Endothelial cell of umbilical vein (primary cell): ENCODE results near the gene IER5. TPM values are rescaled to one million over a fixed set of nuclear protein-coding genes. Genes with fewer than 3 reads are reported as not detected.

ENCODE experiments used
- BruUV-seq: library from RNA; stranded (reverse); fragments of 400-500 nt; replicated peaks from 2 replicates; lab custom pipeline; 2021; lab: Mats Ljungman, UMichigan
- CTCF ChIA-PET: fragments of 300-600, 350-600 bp; sonication (Branson Sonifier 250); formaldehyde crosslinking; loops from one replicate; lab custom pipeline; 2021; ENCODE audit warnings: antibody characterized with exemption, inconsistent platforms; lab: Charles Lee
- POLR2A ChIA-PET: fragments of 300-600, 350-600 bp; sonication (Branson Sonifier 250); formaldehyde crosslinking; loops from one replicate; lab custom pipeline; 2021; ENCODE audit warnings: antibody characterized with exemption, inconsistent platforms; lab: Charles Lee
- DNase-seq: peaks from one replicate; pipeline ENCODE4 v3.0.0-alpha.2; 2011; ENCODE audit warnings: low read depth, low spot score
- FAIRE-seq: peaks from 2 replicates; lab custom pipeline; 2011; peaks lifted over from hg19 to GRCh38; lab: Jason Lieb, UNC
- H2AFZ ChIP-seq: 2 replicates; pipeline ENCODE4 v1.6.0; 2012; ENCODE audit warnings: low read depth, low read length, control low read depth, inconsistent platforms
- H3K27ac ChIP-seq: 2 replicates; pipeline ENCODE4 v1.5.1; 2011; ENCODE audit warnings: low read depth, mild to moderate bottlenecking, control low read depth, low read length, moderate library complexity; ENCODE audit not compliant: insufficient read depth
- H3K27me3 ChIP-seq, 2 experiments: 2 replicates each; pipeline versions ENCODE4 v1.6.0 to v1.6.1; 2011; ENCODE audit warnings: low read length in 2 of 2, mixed read lengths in 1 of 2; ENCODE audit not compliant: control insufficient read depth in 2 of 2, insufficient read depth in 2 of 2
- H3K36me3 ChIP-seq, 2 experiments: 2 replicates in 1 of 2; 3 replicates in 1 of 2; pipeline ENCODE4 v1.5.1; 2011; ENCODE audit warnings: low read length in 2 of 2, mild to moderate bottlenecking in 1 of 2, moderate library complexity in 1 of 2; ENCODE audit not compliant: control insufficient read depth in 2 of 2, insufficient read depth in 2 of 2; ENCODE audit errors: extremely low read depth in 1 of 2
- H3K4me1 ChIP-seq: 3 replicates; pipeline ENCODE4 v1.5.1; 2011; ENCODE audit warnings: mild to moderate bottlenecking, low read length; ENCODE audit not compliant: control insufficient read depth, insufficient read depth; ENCODE audit errors: extremely low read depth
- H3K4me2 ChIP-seq: 2 replicates; pipeline ENCODE4 v1.6.1; 2011; ENCODE audit warnings: low read length, control low read depth, mixed read lengths; ENCODE audit not compliant: insufficient read depth
- H3K4me3 ChIP-seq, 3 experiments: fragments of 200-600 bp in 1 of 3; sonication (generic), shearing (Covaris generic) in 1 of 3; replicated peaks in 1 of 3; 2 replicates each; pipeline ENCODE4 v1.5.1; 2011 to 2016; ENCODE audit warnings: control low read depth in 3 of 3, low read length in 3 of 3, mild to moderate bottlenecking in 2 of 3, inconsistent platforms in 1 of 3, low read depth in 1 of 3, moderate library complexity in 1 of 3; ENCODE audit not compliant: insufficient read depth in 1 of 3
- H3K79me2 ChIP-seq: 2 replicates; pipeline ENCODE4 v1.6.0; 2012; ENCODE audit warnings: low read length, inconsistent platforms; ENCODE audit not compliant: control insufficient read depth, insufficient read depth
- H3K9ac ChIP-seq: replicated peaks from 2 replicates; pipeline ENCODE3; 2011; ENCODE audit warnings: low read length, control low read depth; ENCODE audit not compliant: insufficient read depth; ENCODE audit errors: extremely low read depth
- H3K9me1 ChIP-seq: replicated peaks from 3 replicates; pipeline ENCODE4 v1.6.0; 2011; ENCODE audit warnings: mild to moderate bottlenecking, low read length; ENCODE audit not compliant: control insufficient read depth, insufficient read depth; ENCODE audit errors: extremely low read depth
- H3K9me3 ChIP-seq: replicated peaks from 2 replicates; pipeline ENCODE4 v1.5.1; 2012; ENCODE audit warnings: low read length, inconsistent platforms; ENCODE audit not compliant: control insufficient read depth, insufficient read depth
- H4K20me1 ChIP-seq: replicated peaks from 2 replicates; pipeline ENCODE3; 2011; ENCODE audit warnings: mild to moderate bottlenecking, low read length; ENCODE audit not compliant: control insufficient read depth, insufficient read depth; ENCODE audit errors: extremely low read depth
- EZH2 ChIP-seq: IDR thresholded peaks from 2 replicates; pipeline ENCODE4 v1.6.1; 2012; ENCODE audit warnings: borderline replicate concordance, low read depth, mild to moderate bottlenecking, moderate library complexity, low read length, inconsistent platforms; ENCODE audit not compliant: severe bottlenecking
- FOS ChIP-seq: IDR thresholded peaks from 2 replicates; pipeline ENCODE4 v1.6.1; 2011; ENCODE audit warnings: mild to moderate bottlenecking, low read length, moderate library complexity, borderline replicate concordance; ENCODE audit not compliant: insufficient read depth
- GATA2 ChIP-seq: IDR thresholded peaks from 2 replicates; pipeline ENCODE4 v1.7.0; 2011; ENCODE audit warnings: low read depth, mild to moderate bottlenecking, moderate library complexity, mixed read lengths, low read length; ENCODE audit not compliant: insufficient read length, insufficient read depth
- JUN ChIP-seq: IDR thresholded peaks from 2 replicates; pipeline ENCODE4 v1.6.1; 2011; ENCODE audit warnings: borderline replicate concordance, low read depth; ENCODE audit not compliant: insufficient read length, insufficient read depth
- MYC ChIP-seq: IDR thresholded peaks from one replicate; pipeline ENCODE4 v1.6.1; 2011; ENCODE audit warnings: mild to moderate bottlenecking, low read depth, low read length
- POLR2A ChIP-seq: IDR thresholded peaks from 2 replicates; pipeline ENCODE4 v1.6.1; 2012; ENCODE audit warnings: low read depth, mild to moderate bottlenecking, control low read depth, low read length
- POLR2AphosphoS5 ChIP-seq: IDR thresholded peaks from 2 replicates; pipeline ENCODE4 v1.6.1; 2012; ENCODE audit warnings: low read depth, mild to moderate bottlenecking, control low read depth, low read length, moderate library complexity; ENCODE audit not compliant: insufficient read depth
- dilution Hi-C: fragments of 300-500 bp; cut with MboI; formaldehyde crosslinking; loops from one replicate; pipeline ENCODE4 v1.15.0; 2019; ENCODE audit warnings: low sequenced_read_pairs; ENCODE audit not compliant: extremely low pct_ligation_motif_present
- intact Hi-C: fragments of 100-400 bp; cut with micrococcal nuclease; formaldehyde crosslinking; loops from one replicate; pipeline ENCODE4 v1.10.0; 2022
- polyA plus RNA-seq, 4 experiments: library from polyadenylated mRNA; depleted of rRNA in 3 of 4; stranded (reverse) in 3 of 4; unstranded in 1 of 4; fragments of >200 nt; gene quantifications; 2 replicates each; pipeline versions ENCODE4 v1.2.1 to v1.2.3, GENCODE V29; 2011 to 2012; ENCODE audit warnings: missing spikeins in 1 of 4
- total RNA-seq: library from RNA; stranded (reverse); gene quantifications from 2 replicates; pipeline ENCODE4 v1.2.3, GENCODE V29; 2021
- TF ChIP-seq, protein P1 (sequence below), 2 donors: IDR thresholded peaks; 1 replicate in 1 of 2; 2 replicates in 1 of 2; pipeline ENCODE4 v1.5.1; 2011; ENCODE audit warnings: low read length in 2 of 2, mild to moderate bottlenecking in 2 of 2, moderate library complexity in 2 of 2, control low read depth in 1 of 2, inconsistent platforms in 1 of 2, low read depth in 1 of 2; ENCODE audit not compliant: insufficient read depth in 1 of 2; ENCODE audit errors: extremely low read depth in 1 of 2
- TF ChIP-seq, protein P2 (sequence below): IDR thresholded peaks from 2 replicates; pipeline ENCODE4 v1.6.1; 2011; ENCODE audit not compliant: insufficient read depth, insufficient read length

Gene IER5
- total and polyA plus RNA-seq, 2 donors (not counting 3 experiments of a cell fraction or from before 2014, with no cell fraction given): 6.6 to 14.4 TPM

DNA sequence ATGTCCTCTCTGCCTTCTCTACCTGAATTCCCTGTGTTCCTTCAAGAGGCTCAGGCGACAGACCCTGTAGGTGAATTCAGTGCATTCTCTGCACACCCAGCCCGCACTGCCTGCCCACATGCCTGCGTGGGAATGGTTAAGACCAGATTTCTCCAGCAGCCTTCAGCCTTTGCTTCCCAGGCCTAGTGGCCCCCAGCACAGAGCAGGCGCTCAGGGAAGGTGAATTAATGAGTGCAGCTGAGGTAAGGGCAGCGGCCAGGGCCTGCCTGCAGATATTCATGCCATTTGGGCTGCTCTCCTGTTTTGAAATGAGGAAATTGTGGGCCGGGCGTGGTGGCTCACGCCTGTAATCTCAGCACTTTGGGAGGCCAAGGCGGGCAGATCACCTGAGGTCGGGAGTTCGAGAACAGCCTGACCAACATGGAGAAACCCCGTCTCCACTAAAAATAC, 45.5 kb downstream of the IER5 start:
- H3K27ac ChIP-seq: no peak overlapping the region
- FAIRE-seq (no peak), DNase-seq (no peak)
- no peak overlapping the region for H3K4me3 ChIP-seq
- dilution Hi-C loops: no loop called here
- no peak overlapping the region for H3K9ac ChIP-seq
- no TSS peak for BruUV-seq
- intact Hi-C loops: no loop called here
- H3K9me1 ChIP-seq: no peaks in the 10 kb centered on the region
- H3K79me2 ChIP-seq: no peaks in the 10 kb centered on the region
- H3K4me1 ChIP-seq: peaks cover 20% of the 10 kb centered on the region
- H2AFZ ChIP-seq: no peak overlapping the region
- no peaks in the 10 kb centered on the region for H3K36me3 ChIP-seq
- no peaks in the 10 kb centered on the region for H3K9me3 ChIP-seq
- POLR2A ChIA-PET: no interaction called here
- no peaks in the 10 kb centered on the region for H3K27me3 ChIP-seq
- no peak overlapping the region for H3K4me2 ChIP-seq
- CTCF ChIA-PET: interaction anchor here (0.6 kb wide), 1 partner anchor 28 kb away, joined by 3 read pairs; no protein-coding TSS in a partner anchor
- no peaks in the 10 kb centered on the region for H4K20me1 ChIP-seq
- TF ChIP-seq, protein P1, sequence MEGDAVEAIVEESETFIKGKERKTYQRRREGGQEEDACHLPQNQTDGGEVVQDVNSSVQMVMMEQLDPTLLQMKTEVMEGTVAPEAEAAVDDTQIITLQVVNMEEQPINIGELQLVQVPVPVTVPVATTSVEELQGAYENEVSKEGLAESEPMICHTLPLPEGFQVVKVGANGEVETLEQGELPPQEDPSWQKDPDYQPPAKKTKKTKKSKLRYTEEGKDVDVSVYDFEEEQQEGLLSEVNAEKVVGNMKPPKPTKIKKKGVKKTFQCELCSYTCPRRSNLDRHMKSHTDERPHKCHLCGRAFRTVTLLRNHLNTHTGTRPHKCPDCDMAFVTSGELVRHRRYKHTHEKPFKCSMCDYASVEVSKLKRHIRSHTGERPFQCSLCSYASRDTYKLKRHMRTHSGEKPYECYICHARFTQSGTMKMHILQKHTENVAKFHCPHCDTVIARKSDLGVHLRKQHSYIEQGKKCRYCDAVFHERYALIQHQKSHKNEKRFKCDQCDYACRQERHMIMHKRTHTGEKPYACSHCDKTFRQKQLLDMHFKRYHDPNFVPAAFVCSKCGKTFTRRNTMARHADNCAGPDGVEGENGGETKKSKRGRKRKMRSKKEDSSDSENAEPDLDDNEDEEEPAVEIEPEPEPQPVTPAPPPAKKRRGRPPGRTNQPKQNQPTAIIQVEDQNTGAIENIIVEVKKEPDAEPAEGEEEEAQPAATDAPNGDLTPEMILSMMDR (IDR thresholded peaks at IDR 0.05; ENCODE audit: extremely low read depth in 1 of 2, insufficient read depth in 1 of 2, low read depth in 1 of 2, low read length in 2 of 2): no peak
- TF ChIP-seq EZH2 (no peak), JUN (no peak), GATA2 (no peak), POLR2AphosphoS5 (no peak), POLR2A (no peak), FOS (no peak), MYC (no peak)
- TF ChIP-seq, protein P2, sequence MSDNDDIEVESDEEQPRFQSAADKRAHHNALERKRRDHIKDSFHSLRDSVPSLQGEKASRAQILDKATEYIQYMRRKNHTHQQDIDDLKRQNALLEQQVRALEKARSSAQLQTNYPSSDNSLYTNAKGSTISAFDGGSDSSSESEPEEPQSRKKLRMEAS: no peak
